Gastroesophageal sphincter (tissue), 4 donors: ENCODE measurements around the gene FABP1. TPM values are rescaled to one million over a fixed set of nuclear protein-coding genes. Genes with fewer than 3 reads are reported as not detected.

Experiments
- ATAC-seq: fragments of 150-250 bp; one replicate; pipeline ENCODE4 v1.9.1; 2016; ENCODE audit warnings: mild to moderate bottlenecking, moderate library complexity
- H3K27ac ChIP-seq, 4 donors: fragments of 200-600 bp; sonication (generic) in 3 of 4; 1 replicate in 3 of 4; 2 replicates in 1 of 4; pipeline ENCODE4 v1.5.1; 2016 to 2019
- H3K27me3 ChIP-seq: fragments of 200-600 bp; sonication (generic); one replicate; pipeline ENCODE4 v1.5.1; 2019
- H3K36me3 ChIP-seq, 2 donors: fragments of 200-600 bp; sonication (generic); one replicate each; pipeline ENCODE4 v1.5.1; 2019; ENCODE audit warnings: control low read depth in 1 of 2
- H3K4me1 ChIP-seq, 3 donors: fragments of 200-600 bp; sonication (generic); 1 replicate in 2 of 3; 2 replicates in 1 of 3; pipeline ENCODE4 v1.5.1; 2016 to 2019; ENCODE audit warnings: control low read depth in 2 of 3
- H3K4me3 ChIP-seq, 2 donors: fragments of 200-600 bp; sonication (generic); one replicate each; pipeline ENCODE4 v1.5.1; 2019; ENCODE audit warnings: mild to moderate bottlenecking in 1 of 2, moderate library complexity in 1 of 2
- H3K9me3 ChIP-seq, 3 donors: fragments of 200-600 bp; sonication (generic); one replicate each; pipeline ENCODE4 v1.5.1; 2017 to 2019; ENCODE audit warnings: control low read depth in 2 of 3
- EP300 ChIP-seq: sonication (generic); formaldehyde crosslinking; IDR thresholded peaks from one replicate; pipeline ENCODE4 v1.6.1; 2017; ENCODE audit warnings: antibody characterized with exemption, mild to moderate bottlenecking
- POLR2A ChIP-seq, 2 donors: fragments of 450-650 bp; IDR thresholded peaks; one replicate each; pipeline ENCODE4 v1.6.1; 2017; ENCODE audit warnings: antibody characterized with exemption in 2 of 2, mild to moderate bottlenecking in 2 of 2, moderate library complexity in 1 of 2
- POLR2AphosphoS5 ChIP-seq: sonication (generic); formaldehyde crosslinking; IDR thresholded peaks from one replicate; pipeline ENCODE4 v1.6.1; 2017; ENCODE audit warnings: antibody characterized with exemption
- WGBS, 2 donors: methylation state at CpG; one replicate each; pipeline ENCODE4 v1.1.5; 2018; ENCODE audit warnings: low coverage in 1 of 2; 5-methylcytosine and 5-hydroxymethylcytosine counted together
- total RNA-seq, 4 donors: library from RNA; depleted of rRNA; stranded (reverse); fragments of >200 nt; gene quantifications; one replicate each; pipeline ENCODE4 v1.1.0, GENCODE V29; 2016
- TF ChIP-seq, protein P1 (sequence below), 4 experiments: fragments of 200-600 bp in 2 of 4; fragments of 450-650 bp in 2 of 4; sonication (generic) in 1 of 4; IDR thresholded peaks; one replicate each; pipeline ENCODE4 v1.5.1; 2017 to 2019; ENCODE audit warnings: antibody characterized with exemption in 4 of 4, mild to moderate bottlenecking in 2 of 4, moderate library complexity in 2 of 4

FABP1 gene
- total RNA-seq, 4 donors from 2014 or later: not detected

- Histone ChIP-seq H3K4me3 (no peak overlapping the region), H3K9me3 (no peaks in the 10 kb centered on the region), H3K27ac (no peak overlapping the region), H3K27me3 (no peaks in the 10 kb centered on the region), H3K36me3 (no peaks in the 10 kb centered on the region), H3K4me1 (no peaks in the 10 kb centered on the region)
- TF ChIP-seq EP300 (no peak), POLR2AphosphoS5 (no peak), POLR2A (IDR thresholded peaks at IDR 0.05) (no peak)
- TF ChIP-seq, protein P1, sequence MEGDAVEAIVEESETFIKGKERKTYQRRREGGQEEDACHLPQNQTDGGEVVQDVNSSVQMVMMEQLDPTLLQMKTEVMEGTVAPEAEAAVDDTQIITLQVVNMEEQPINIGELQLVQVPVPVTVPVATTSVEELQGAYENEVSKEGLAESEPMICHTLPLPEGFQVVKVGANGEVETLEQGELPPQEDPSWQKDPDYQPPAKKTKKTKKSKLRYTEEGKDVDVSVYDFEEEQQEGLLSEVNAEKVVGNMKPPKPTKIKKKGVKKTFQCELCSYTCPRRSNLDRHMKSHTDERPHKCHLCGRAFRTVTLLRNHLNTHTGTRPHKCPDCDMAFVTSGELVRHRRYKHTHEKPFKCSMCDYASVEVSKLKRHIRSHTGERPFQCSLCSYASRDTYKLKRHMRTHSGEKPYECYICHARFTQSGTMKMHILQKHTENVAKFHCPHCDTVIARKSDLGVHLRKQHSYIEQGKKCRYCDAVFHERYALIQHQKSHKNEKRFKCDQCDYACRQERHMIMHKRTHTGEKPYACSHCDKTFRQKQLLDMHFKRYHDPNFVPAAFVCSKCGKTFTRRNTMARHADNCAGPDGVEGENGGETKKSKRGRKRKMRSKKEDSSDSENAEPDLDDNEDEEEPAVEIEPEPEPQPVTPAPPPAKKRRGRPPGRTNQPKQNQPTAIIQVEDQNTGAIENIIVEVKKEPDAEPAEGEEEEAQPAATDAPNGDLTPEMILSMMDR (IDR thresholded peaks at IDR 0.05): no peak
- no peak for ATAC-seq
- 60 to 79% methylated on average over 2 of the region's 2 CpGs for WGBS, 2 donors
Measured at GRCh38 chr2:88110830-88111229, 17.0 kb downstream of the FABP1 start.

GRCh38 chr2:88108796-88109195 is 19.1 kb downstream of the FABP1 start:
- TF ChIP-seq POLR2AphosphoS5 (no peak), POLR2A (IDR thresholded peaks at IDR 0.05) (no peak), EP300 (no peak)
- TF ChIP-seq, protein P1 (IDR thresholded peaks at IDR 0.05): no peak
- Histone ChIP-seq H3K4me1 (no peaks in the 10 kb centered on the region), H3K4me3 (no peak overlapping the region), H3K9me3 (no peaks in the 10 kb centered on the region), H3K27me3 (no peaks in the 10 kb centered on the region), H3K27ac (no peak overlapping the region), H3K36me3 (no peaks in the 10 kb centered on the region)
- 67 to 87% methylated on average over 3 to 4 of the region's 4 CpGs for WGBS, 2 donors
- no peak for ATAC-seq

- Histone ChIP-seq H3K27me3 (no peaks in the 10 kb centered on the region), H3K36me3 (no peaks in the 10 kb centered on the region), H3K4me3 (no peak overlapping the region), H3K9me3 (no peaks in the 10 kb centered on the region), H3K27ac (no peak overlapping the region), H3K4me1 (no peaks in the 10 kb centered on the region)
- 72 to 88% methylated on average over 3 of the region's 3 CpGs for WGBS, 2 donors
- TF ChIP-seq EP300: no peak
- TF ChIP-seq, protein P1 (IDR thresholded peaks at IDR 0.05): no peak
- ATAC-seq: no peak
Measured at GRCh38 chr2:88100489-88100858, 27.4 kb downstream of the FABP1 start.

GRCh38 chr2:88099798-88100488 is 27.9 kb downstream of the FABP1 start:
- no peak for ATAC-seq
- H3K27me3 ChIP-seq: no peaks in the 10 kb centered on the region
- WGBS, 2 donors: 42 to 44% methylated on average over 5 of the region's 5 CpGs
- H3K27ac ChIP-seq: no peak overlapping the region
- H3K9me3 ChIP-seq: no peaks in the 10 kb centered on the region
- H3K36me3 ChIP-seq: no peaks in the 10 kb centered on the region
- TF ChIP-seq POLR2AphosphoS5 (no peak), POLR2A (IDR thresholded peaks at IDR 0.05) (no peak), EP300 (no peak)
- TF ChIP-seq, protein P1 (IDR thresholded peaks at IDR 0.05): no peak
- no peaks in the 10 kb centered on the region for H3K4me1 ChIP-seq
- no peak overlapping the region for H3K4me3 ChIP-seq

- Histone ChIP-seq H3K27me3 (no peaks in the 10 kb centered on the region), H3K27ac (no peak overlapping the region), H3K9me3 (no peaks in the 10 kb centered on the region), H3K4me1 (no peaks in the 10 kb centered on the region), H3K36me3 (no peaks in the 10 kb centered on the region), H3K4me3 (no peak overlapping the region)
- TF ChIP-seq POLR2A (IDR thresholded peaks at IDR 0.05) (no peak), EP300 (no peak), POLR2AphosphoS5 (no peak)
- TF ChIP-seq, protein P1 (IDR thresholded peaks at IDR 0.05): no peak
- ATAC-seq: no peak
Measured at GRCh38 chr2:88098558-88098900, 29.3 kb downstream of the FABP1 start.
